ENCODE data around the gene MSH2.
"Not testable (repeated sequence)": the region's sequence is repeated elsewhere in the genome, so short reads cannot be mapped to it uniquely, and the experiment has no call there.

MSH2 gene

DNA sequence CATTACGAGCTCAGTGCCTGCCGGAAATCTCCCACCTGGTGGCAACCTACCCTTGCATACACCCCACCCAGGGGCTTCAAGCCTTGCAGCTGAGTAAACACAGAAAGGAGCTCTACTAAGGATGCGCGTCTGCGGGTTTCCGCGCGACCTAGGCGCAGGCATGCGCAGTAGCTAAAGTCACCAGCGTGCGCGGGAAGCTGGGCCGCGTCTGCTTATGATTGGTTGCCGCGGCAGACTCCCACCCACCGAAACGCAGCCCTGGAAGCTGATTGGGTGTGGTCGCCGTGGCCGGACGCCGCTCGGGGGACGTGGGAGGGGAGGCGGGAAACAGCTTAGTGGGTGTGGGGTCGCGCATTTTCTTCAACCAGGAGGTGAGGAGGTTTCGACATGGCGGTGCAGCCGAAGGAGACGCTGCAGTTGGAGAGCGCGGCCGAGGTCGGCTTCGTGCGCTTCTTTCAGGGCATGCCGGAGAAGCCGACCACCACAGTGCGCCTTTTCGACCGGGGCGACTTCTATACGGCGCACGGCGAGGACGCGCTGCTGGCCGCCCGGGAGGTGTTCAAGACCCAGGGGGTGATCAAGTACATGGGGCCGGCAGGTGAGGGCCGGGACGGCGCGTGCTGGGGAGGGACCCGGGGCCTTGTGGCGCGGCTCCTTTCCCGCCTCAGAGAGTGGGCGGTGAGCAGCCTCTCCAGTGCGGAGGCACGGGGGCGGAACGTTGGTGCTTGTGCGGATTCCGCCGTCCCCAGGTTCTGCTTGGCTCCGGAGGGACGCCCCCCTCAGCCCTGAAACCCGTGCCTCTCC is at the start of gene MSH2:
MSH2 (plus strand) TSS at position 352 of the 804 bp plus-strand sequence; CDS start at position 388, 36 bp downstream.
- peaks cover 0 to 35% (median 28%) of the 10 kb centered on the region in 11 experiments; a peak in 19 of 22 replicates for H3K36me3 ChIP-seq
- peak within 1 kb of the TSS; percentile 86 to 93 (median 88) for H3K4me3 ChIP-seq
- H3K4me1 ChIP-seq: peaks cover 17 to 22% (median 20%) of the 10 kb centered on the region in 10 experiments
- peaks cover 0 to 18% (median 8%) of the 10 kb centered on the region in 11 experiments; a peak in 9 of 22 replicates for H4K20me1 ChIP-seq
- no peaks in the 10 kb centered on the region for H3K27me3 ChIP-seq
- peak within 1 kb of the TSS; percentile 80 to 93 (median 89) for H3K9ac ChIP-seq
- H3K4me2 ChIP-seq: peak within 1 kb of the TSS; percentile 86 to 97 (median 92)
- H3K27ac ChIP-seq: peak within 1 kb of the TSS; percentile 13 to 91 (median 88); a peak in 21 of 22 replicates
- TF ChIP-seq Cebpa-rat (IDR thresholded peaks at IDR 0.05): no peak
- peaks cover 0 to 29% (median 26%) of the 10 kb centered on the region in 11 experiments; a peak in 18 of 22 replicates for H3K9me3 ChIP-seq (replicated peaks in 1 of 11)

DNA sequence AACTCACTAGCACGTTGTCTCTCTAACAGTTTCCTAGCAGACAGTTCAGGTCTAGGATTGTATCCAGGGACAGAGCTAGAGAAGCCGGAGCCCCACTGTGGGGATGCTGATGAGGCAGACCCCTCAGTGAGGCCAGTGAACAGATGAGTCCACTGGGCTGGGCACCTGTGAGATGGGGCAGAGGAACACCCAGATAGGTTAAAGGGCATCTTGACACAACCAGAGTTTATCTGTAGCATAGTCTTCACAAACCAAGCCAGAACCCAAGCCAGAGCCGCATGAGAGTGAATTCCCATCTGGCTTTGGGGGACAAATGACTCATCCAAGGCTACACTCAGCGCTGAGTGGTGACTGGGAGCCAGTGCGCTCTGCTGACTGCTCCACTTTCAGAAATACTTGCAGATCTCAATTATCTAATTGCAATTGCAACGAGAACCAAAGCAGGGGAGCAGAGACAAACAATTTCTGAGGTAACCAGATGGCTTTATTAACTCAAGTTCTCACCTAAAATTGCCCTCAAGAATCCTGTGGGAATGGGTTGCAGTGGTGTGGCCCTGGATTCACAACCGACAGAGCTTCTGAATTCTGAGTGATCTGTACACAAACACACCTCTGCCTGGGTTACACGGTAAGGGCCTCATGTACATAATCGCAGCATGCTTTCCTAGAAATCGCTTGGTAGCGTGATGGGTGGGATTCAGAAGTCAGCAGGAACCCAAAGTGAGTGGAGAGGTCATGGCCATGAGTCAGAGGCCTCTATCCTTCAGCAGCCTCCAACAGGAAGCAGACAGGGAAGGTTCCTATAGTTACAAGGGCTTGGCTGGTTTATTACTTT is 48.7 kb upstream of the MSH2 start:
- no peaks in the 10 kb centered on the region for H3K9me3 ChIP-seq (replicated peaks in 1 of 11)
- H3K27ac ChIP-seq: no peak overlapping the region
- no peak overlapping the region for H3K4me3 ChIP-seq
- no peak overlapping the region for H3K9ac ChIP-seq
- H3K4me2 ChIP-seq: peak overlapping the region in 2 of 11 experiments; percentile 2 to 30; a peak in 3 of 22 replicates
- TF ChIP-seq Cebpa-rat (IDR thresholded peaks at IDR 0.05): no peak
- H3K4me1 ChIP-seq: peaks cover 0 to 19% (median 0%) of the 10 kb centered on the region in 10 experiments; a peak in 6 of 20 replicates
- H3K27me3 ChIP-seq: no peaks in the 10 kb centered on the region
- no peaks in the 10 kb centered on the region for H4K20me1 ChIP-seq
- no peaks in the 10 kb centered on the region for H3K36me3 ChIP-seq

DNA sequence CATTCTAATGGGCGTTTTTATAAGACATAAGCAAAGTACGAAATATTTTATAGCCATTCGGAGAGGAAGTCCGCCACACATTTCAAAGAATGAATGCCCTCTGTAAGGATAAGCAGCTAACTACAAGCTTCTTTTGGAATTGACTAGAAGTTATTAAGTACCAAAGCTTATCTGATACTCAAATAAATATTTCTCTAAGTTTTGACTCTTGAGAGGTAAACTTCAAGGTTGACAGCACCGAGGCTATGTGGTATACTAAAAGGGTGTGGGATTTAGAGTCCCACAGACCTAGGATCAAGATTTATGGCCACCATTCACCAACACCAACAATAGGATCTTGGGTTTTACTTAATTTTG is 48.1 kb upstream of the MSH2 start:
- H3K9ac ChIP-seq: no peak overlapping the region

DNA sequence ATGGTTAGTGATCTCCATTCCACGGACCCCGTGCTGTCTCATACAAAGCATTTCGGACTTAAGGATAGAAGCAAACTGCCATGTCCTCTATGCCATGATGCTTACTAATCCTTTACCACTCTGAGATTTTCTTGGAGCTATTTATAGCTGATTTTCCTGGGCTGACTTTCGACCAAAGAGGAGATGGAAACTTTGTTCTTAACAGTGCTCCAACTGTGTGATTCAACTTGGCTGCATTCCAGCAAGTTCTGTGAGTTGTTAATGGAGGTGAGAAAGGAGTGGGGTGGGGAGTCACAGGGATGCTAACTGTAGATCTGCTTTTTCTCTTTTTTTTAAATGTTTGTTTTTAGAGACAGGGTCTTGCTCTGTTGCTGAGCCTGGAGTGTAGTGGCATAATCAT is 45.5 kb upstream of the MSH2 start:
- no peaks in the 10 kb centered on the region for H4K20me1 ChIP-seq
- H3K4me2 ChIP-seq: no peak overlapping the region
- TF ChIP-seq Cebpa-rat (IDR thresholded peaks at IDR 0.05): no peak
- no peaks in the 10 kb centered on the region for H3K36me3 ChIP-seq
- H3K27me3 ChIP-seq: no peaks in the 10 kb centered on the region
- H3K9ac ChIP-seq: no peak overlapping the region
- no peak overlapping the region for H3K4me3 ChIP-seq
- H3K9me3 ChIP-seq (replicated peaks in 1 of 11): no peaks in the 10 kb centered on the region
- H3K4me1 ChIP-seq: peaks cover 0 to 19% (median 0%) of the 10 kb centered on the region in 10 experiments; a peak in 6 of 20 replicates
- no peak overlapping the region for H3K27ac ChIP-seq

More for the DNA sequence above, 48.1 kb upstream of the MSH2 start:
- H3K27ac ChIP-seq: no peak overlapping the region
- no peaks in the 10 kb centered on the region for H4K20me1 ChIP-seq
- no peaks in the 10 kb centered on the region for H3K27me3 ChIP-seq
- no peak for TF ChIP-seq Cebpa-rat (IDR thresholded peaks at IDR 0.05)
- H3K4me1 ChIP-seq: peaks cover 0 to 19% (median 0%) of the 10 kb centered on the region in 10 experiments; a peak in 6 of 20 replicates
- H3K36me3 ChIP-seq: no peaks in the 10 kb centered on the region
- no peak overlapping the region for H3K4me3 ChIP-seq
- peak overlapping the region in 2 of 11 experiments; percentile 2 to 30; a peak in 3 of 22 replicates for H3K4me2 ChIP-seq
- no peaks in the 10 kb centered on the region for H3K9me3 ChIP-seq (replicated peaks in 1 of 11)

DNA sequence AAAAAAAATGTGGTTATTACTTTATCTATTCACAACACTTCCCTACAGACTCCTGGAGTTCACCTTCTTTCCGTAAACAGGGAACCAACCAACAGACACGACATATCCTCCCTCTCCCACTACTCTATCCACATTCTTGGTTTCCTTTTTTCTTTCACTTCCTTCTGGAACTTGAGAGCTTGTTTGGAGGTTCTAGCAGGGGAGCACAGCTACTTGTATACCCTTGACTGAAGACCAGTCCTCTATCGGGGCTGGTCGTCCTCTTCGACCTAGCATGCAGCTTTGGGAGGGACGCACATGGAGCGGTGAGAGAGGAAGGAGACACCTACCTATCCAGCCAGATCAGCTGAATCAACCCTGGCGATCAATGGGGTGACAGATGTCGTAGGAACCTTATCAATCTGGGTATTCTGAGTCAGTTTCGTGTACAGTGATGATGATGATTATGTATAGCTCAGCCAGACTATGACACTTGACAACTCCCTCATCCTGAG is 43.5 kb upstream of the MSH2 start:
- Histone ChIP-seq H3K27me3 (no peaks in the 10 kb centered on the region), H3K9me3 (replicated peaks in 1 of 11) (no peaks in the 10 kb centered on the region), H3K4me3 (no peak overlapping the region), H3K36me3 (no peaks in the 10 kb centered on the region), H3K4me1 (peaks cover 0 to 16% (median 0%) of the 10 kb centered on the region in 10 experiments; a peak in 6 of 20 replicates), H4K20me1 (no peaks in the 10 kb centered on the region), H3K27ac (no peak overlapping the region), H3K4me2 (no peak overlapping the region), H3K9ac (no peak overlapping the region)
- TF ChIP-seq Cebpa-rat (IDR thresholded peaks at IDR 0.05): no peak

DNA sequence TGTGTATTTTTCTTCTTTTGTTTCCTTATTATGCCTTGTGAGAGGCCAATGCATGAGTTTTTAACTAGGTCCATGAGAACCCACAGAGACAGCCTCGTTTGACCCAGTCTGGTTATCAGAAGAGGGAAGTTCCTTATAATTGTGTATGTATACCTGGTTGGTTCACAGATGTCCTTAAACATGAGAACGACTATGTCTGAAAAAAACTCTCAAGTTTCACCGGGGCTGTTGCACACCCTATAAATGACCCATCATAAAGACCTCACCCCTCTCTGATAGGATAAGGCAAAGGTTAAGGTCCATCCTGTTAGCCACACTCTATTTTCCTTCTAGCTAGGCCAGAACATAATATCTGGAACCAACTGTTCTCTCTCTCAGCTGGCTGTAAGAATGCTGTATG is 42.7 kb upstream of the MSH2 start:
- no peak for TF ChIP-seq Cebpa-rat (IDR thresholded peaks at IDR 0.05)
- no peaks in the 10 kb centered on the region for H4K20me1 ChIP-seq
- no peak overlapping the region for H3K27ac ChIP-seq
- no peaks in the 10 kb centered on the region for H3K9me3 ChIP-seq (replicated peaks in 1 of 11)
- no peaks in the 10 kb centered on the region for H3K27me3 ChIP-seq
- no peak overlapping the region for H3K4me2 ChIP-seq
- no peak overlapping the region for H3K4me3 ChIP-seq
- no peaks in the 10 kb centered on the region for H3K36me3 ChIP-seq
- H3K4me1 ChIP-seq: peaks cover 0 to 8% (median 0%) of the 10 kb centered on the region in 10 experiments; a peak in 4 of 20 replicates
- no peak overlapping the region for H3K9ac ChIP-seq

DNA sequence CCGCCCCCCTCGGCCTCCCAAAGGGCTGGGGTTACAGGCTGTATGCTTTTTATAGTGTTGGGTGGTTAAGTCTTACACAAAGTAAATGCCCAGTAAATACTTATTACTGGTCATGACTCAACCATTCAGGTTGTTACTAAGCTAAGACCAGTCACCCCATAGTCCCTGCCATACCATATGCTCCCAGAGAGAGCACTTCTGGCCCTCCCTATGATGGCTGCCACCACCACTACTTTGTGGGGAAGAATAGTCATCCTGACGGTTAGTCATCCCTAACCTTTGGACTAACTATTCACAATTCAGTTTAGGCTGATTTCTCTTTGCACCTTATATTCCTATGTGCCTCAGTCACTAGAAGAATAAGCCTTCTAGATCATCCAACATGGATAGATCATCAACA is 42.0 kb upstream of the MSH2 start:
- no peak overlapping the region for H3K9ac ChIP-seq
- no peaks in the 10 kb centered on the region for H3K36me3 ChIP-seq
- H4K20me1 ChIP-seq: no peaks in the 10 kb centered on the region
- TF ChIP-seq Cebpa-rat (IDR thresholded peaks at IDR 0.05): no peak
- H3K4me2 ChIP-seq: no peak overlapping the region
- no peak overlapping the region for H3K4me3 ChIP-seq
- no peaks in the 10 kb centered on the region for H3K9me3 ChIP-seq (replicated peaks in 1 of 11)
- no peak overlapping the region for H3K27ac ChIP-seq
- no peaks in the 10 kb centered on the region for H3K27me3 ChIP-seq
- H3K4me1 ChIP-seq: peaks cover 0 to 1% (median 0%) of the 10 kb centered on the region in 10 experiments; a peak in 2 of 20 replicates

DNA sequence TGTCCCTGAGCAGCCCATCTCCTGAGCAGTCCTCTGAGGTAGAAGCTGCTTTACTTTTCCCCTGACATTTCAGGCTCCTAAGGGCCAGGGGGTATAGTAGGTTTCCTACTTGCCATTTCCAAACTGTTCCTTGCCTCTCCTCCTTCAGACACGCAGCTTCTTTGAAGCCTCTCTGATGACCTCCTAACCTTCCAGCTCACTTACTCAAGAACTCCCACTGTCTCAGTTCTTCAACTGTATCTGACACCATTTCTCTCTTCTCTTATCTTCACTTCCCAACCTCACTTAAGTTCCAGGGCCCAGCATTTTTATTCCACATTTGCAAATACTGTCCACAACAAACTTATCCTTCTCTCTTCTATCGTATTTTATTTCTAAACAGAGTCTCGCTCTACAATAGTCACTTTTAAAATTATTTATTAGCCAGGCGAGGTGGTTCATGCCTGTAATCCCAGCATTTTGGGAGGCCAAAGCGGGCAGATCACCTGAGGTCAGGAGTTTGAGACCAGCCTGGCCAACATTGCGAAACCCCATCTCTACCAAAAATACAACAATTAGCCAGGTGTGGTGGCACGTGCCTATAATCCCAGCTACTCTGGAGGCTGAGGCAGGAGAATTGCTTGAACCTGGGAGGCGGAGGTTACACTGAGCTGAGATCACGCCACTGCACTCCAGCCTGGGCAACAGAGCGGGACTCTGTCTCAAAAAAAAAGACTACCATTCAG is 41.3 kb upstream of the MSH2 start:
- not testable (repeated sequence) for H3K27me3 ChIP-seq, H3K27ac ChIP-seq, H3K9ac ChIP-seq

More for the DNA sequence above, 41.3 kb upstream of the MSH2 start:
- H3K4me2 ChIP-seq; H3K4me3 ChIP-seq; H3K9me3 ChIP-seq (replicated peaks in 1 of 11); H4K20me1 ChIP-seq; H3K36me3 ChIP-seq; H3K4me1 ChIP-seq: not testable (repeated sequence)

All from BLaER1 treated with 17β-estradiol and CSF1 and Interleukin-3, amounts not matched to agents 10 nM and 100 nM (cell line).